MM.1S (cell line): Measurements from ENCODE around the gene PSPN.

Experiments
- DNase-seq: peaks from one replicate; pipeline ENCODE4 v3.0.0-alpha.2; 2015
- H2AFZ ChIP-seq: fragments of 300-600 bp; sonication (generic); 2 replicates; pipeline ENCODE4 v1.6.0; 2016; ENCODE audit warnings: antibody characterized with exemption, low read length
- H3F3A ChIP-seq: fragments of 300-600 bp; sonication (generic); 2 replicates; pipeline ENCODE4 v1.6.1; 2016; ENCODE audit warnings: mild to moderate bottlenecking, antibody characterized with exemption, low read length, moderate library complexity, mixed read lengths; ENCODE audit not compliant: insufficient read depth
- H3K27ac ChIP-seq: fragments of 300-600 bp; sonication (generic); 2 replicates; pipeline ENCODE4 v1.5.1; 2016; ENCODE audit warnings: mild to moderate bottlenecking, low read length
- H3K27me3 ChIP-seq: fragments of 300-600 bp; sonication (generic); replicated peaks from 2 replicates; pipeline ENCODE4 v1.6.0; 2016; ENCODE audit warnings: low read length; ENCODE audit not compliant: insufficient read depth
- H3K36me3 ChIP-seq: fragments of 300-600 bp; sonication (generic); replicated peaks from 2 replicates; pipeline ENCODE4 v1.6.1; 2016; ENCODE audit warnings: mild to moderate bottlenecking, low read length, mixed read lengths; ENCODE audit not compliant: insufficient read depth
- H3K4me1 ChIP-seq: fragments of 300-600 bp; sonication (generic); 2 replicates; pipeline ENCODE4 v1.6.1; 2016; ENCODE audit warnings: low read length, mixed read lengths
- H3K4me2 ChIP-seq: fragments of 300-600 bp; sonication (generic); 2 replicates; pipeline ENCODE4 v1.6.0; 2016; ENCODE audit warnings: low read depth, low read length
- H3K4me3 ChIP-seq: fragments of 300-600 bp; sonication (generic); 2 replicates; pipeline ENCODE4 v1.5.1; 2016; ENCODE audit warnings: low read length, mixed read lengths
- H3K79me2 ChIP-seq: fragments of 300-600 bp; sonication (generic); 2 replicates; pipeline ENCODE4 v1.6.1; 2016; ENCODE audit warnings: mixed run types, low read length, mixed read lengths
- H3K9ac ChIP-seq: fragments of 300-600 bp; sonication (generic); 2 replicates; pipeline ENCODE4 v1.6.1; 2016; ENCODE audit warnings: low read length, mixed read lengths
- H3K9me2 ChIP-seq: fragments of 300-600 bp; sonication (generic); replicated peaks from 2 replicates; pipeline ENCODE4 v1.6.1; 2016; ENCODE audit warnings: mild to moderate bottlenecking, low read length, mixed read lengths; ENCODE audit not compliant: insufficient read depth
- H3K9me3 ChIP-seq: fragments of 300-600 bp; sonication (generic); replicated peaks from 2 replicates; pipeline ENCODE4 v1.6.1; 2016; ENCODE audit warnings: mild to moderate bottlenecking, low read length, mixed read lengths; ENCODE audit not compliant: insufficient read depth
- H4K20me1 ChIP-seq: fragments of 300-600 bp; sonication (generic); 2 replicates; pipeline ENCODE4 v1.6.1; 2016; ENCODE audit warnings: mild to moderate bottlenecking, low read length, moderate library complexity, mixed read lengths; ENCODE audit not compliant: insufficient read depth
- EZH2 ChIP-seq: fragments of 300-600 bp; sonication (generic); optimal IDR thresholded peaks from 2 replicates; pipeline ENCODE3; 2017; ENCODE audit warnings: low read depth, mild to moderate bottlenecking, antibody characterized with exemption, low read length, mixed read lengths
- EZH2phosphoT487 ChIP-seq: fragments of 300-600 bp; sonication (generic); IDR thresholded peaks from 2 replicates; pipeline ENCODE4 v1.6.1; 2018; ENCODE audit warnings: antibody characterized with exemption, low read length
- TF ChIP-seq, protein P1 (sequence below): fragments of 300-600 bp; sonication (generic); IDR thresholded peaks from 2 replicates; pipeline ENCODE4 v1.5.1; 2016; ENCODE audit warnings: antibody characterized with exemption, low read length, mixed read lengths

PSPN gene

GRCh38 chr19:6414793-6415590 lies 39.3 kb upstream of the PSPN start:
- no peak overlapping the region for H2AFZ ChIP-seq
- no peak overlapping the region for H3K4me3 ChIP-seq
- no peak overlapping the region for H3K9ac ChIP-seq
- H3K79me2 ChIP-seq: peaks cover 29% of the 10 kb centered on the region
- no peak for TF ChIP-seq EZH2phosphoT487
- no peak for TF ChIP-seq EZH2
- TF ChIP-seq, protein P1, sequence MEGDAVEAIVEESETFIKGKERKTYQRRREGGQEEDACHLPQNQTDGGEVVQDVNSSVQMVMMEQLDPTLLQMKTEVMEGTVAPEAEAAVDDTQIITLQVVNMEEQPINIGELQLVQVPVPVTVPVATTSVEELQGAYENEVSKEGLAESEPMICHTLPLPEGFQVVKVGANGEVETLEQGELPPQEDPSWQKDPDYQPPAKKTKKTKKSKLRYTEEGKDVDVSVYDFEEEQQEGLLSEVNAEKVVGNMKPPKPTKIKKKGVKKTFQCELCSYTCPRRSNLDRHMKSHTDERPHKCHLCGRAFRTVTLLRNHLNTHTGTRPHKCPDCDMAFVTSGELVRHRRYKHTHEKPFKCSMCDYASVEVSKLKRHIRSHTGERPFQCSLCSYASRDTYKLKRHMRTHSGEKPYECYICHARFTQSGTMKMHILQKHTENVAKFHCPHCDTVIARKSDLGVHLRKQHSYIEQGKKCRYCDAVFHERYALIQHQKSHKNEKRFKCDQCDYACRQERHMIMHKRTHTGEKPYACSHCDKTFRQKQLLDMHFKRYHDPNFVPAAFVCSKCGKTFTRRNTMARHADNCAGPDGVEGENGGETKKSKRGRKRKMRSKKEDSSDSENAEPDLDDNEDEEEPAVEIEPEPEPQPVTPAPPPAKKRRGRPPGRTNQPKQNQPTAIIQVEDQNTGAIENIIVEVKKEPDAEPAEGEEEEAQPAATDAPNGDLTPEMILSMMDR: no peak
- H3K27ac ChIP-seq: no peak overlapping the region
- no peak overlapping the region for H3K4me2 ChIP-seq
- H3K36me3 ChIP-seq: peaks cover 36% of the 10 kb centered on the region
- H3F3A ChIP-seq: peaks cover 13% of the 10 kb centered on the region; the same call in 1 of the 2 replicates
- no peaks in the 10 kb centered on the region for H3K27me3 ChIP-seq
- H3K9me3 ChIP-seq: no peaks in the 10 kb centered on the region
- DNase-seq: no peak
- H4K20me1 ChIP-seq: peaks cover 8% of the 10 kb centered on the region; the same call in 1 of the 2 replicates
- H3K4me1 ChIP-seq: no peaks in the 10 kb centered on the region
- H3K9me2 ChIP-seq: no peaks in the 10 kb centered on the region

DNA sequence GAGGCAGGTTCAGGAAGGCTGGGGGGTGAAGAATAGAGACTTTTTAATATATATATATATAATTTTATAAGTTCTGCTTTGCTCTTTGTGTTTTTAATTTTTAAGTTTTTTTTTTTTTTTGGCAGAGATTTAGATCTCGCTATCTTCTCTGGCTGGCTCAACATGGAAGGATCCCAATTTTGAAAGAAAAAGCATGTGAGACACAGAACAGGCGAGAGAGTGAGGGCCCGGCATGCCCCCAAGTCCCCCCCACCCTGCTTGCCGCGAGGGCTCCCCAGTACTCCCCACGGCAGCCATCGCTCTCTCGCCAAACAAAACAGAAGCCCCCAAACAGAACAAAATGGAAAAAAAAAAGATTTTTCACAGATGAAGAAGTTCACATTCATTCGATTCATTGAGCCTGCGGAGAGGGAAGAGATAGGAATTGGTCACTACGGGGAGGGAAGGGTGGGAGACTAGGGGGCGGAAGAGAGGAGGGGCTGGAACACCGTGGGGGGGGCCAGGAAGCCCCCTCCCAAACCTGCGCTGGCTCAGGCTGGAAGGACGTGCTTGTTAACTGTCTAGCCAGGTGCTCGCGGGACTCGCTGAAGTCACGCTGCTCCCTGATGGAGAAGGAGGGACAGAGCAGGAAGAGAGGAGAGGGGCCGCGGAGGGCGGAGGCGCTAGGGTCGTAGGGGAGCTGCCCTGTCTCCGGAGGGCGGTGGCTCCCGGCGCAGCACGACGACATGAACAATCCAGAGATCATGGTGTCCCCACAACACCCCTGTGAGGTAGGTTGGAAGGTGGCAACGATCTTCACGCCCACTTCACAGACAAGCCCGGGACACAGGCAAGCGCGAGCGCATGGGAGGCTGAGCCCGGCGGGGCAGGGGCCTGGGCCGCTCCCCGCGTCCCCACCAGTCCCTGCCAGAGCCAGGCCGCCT lies 38.2 kb upstream of the PSPN start:
- Histone ChIP-seq H3K9ac (no peak overlapping the region), H3K4me2 (no peak overlapping the region), H3F3A (peaks cover 13% of the 10 kb centered on the region; the same call in 1 of the 2 replicates), H3K27ac (no peak overlapping the region), H3K9me3 (no peaks in the 10 kb centered on the region), H3K4me3 (no peak overlapping the region), H3K36me3 (peaks cover 33% of the 10 kb centered on the region), H3K4me1 (no peaks in the 10 kb centered on the region), H4K20me1 (peaks cover 5% of the 10 kb centered on the region; the same call in 1 of the 2 replicates), H3K27me3 (no peaks in the 10 kb centered on the region), H3K79me2 (peaks cover 19% of the 10 kb centered on the region), H2AFZ (no peak overlapping the region), H3K9me2 (no peaks in the 10 kb centered on the region)
- DNase-seq: no peak
- no peak for TF ChIP-seq EZH2phosphoT487
- TF ChIP-seq, protein P1: no peak
- TF ChIP-seq EZH2: no peak

GRCh38 chr19:6413291-6413690 lies 37.6 kb upstream of the PSPN start:
- H3K9me2 ChIP-seq: no peaks in the 10 kb centered on the region
- peaks cover 13% of the 10 kb centered on the region; the same call in 1 of the 2 replicates for H3F3A ChIP-seq
- no peaks in the 10 kb centered on the region for H3K9me3 ChIP-seq
- H3K4me3 ChIP-seq: no peak overlapping the region
- TF ChIP-seq EZH2phosphoT487: no peak
- TF ChIP-seq, protein P1: no peak
- no peak for TF ChIP-seq EZH2
- H3K27ac ChIP-seq: no peak overlapping the region
- no peak overlapping the region for H3K4me2 ChIP-seq
- peaks cover 12% of the 10 kb centered on the region for H3K79me2 ChIP-seq
- no peaks in the 10 kb centered on the region for H3K27me3 ChIP-seq
- no peak overlapping the region for H2AFZ ChIP-seq
- peaks cover 5% of the 10 kb centered on the region; the same call in 1 of the 2 replicates for H4K20me1 ChIP-seq
- DNase-seq: no peak
- H3K36me3 ChIP-seq: peaks cover 26% of the 10 kb centered on the region
- H3K9ac ChIP-seq: no peak overlapping the region
- no peaks in the 10 kb centered on the region for H3K4me1 ChIP-seq
